Brain microvascular endothelial cell (primary cell): Measurements from ENCODE around the gene TNIK.
A peak's percentile ranks its signal among the peaks of the same experiment; 100 is the strongest.

Experiments
- DNase-seq: peaks from one replicate; pipeline ENCODE4 v3.0.0-alpha.2; 2020
- H3K27ac ChIP-seq: fragments of 250-450 bp; sonication (Bioruptor Pico); 2 replicates; pipeline ENCODE4 v1.5.1; 2020; ENCODE audit warnings: mild to moderate bottlenecking, moderate library complexity
- H3K27me3 ChIP-seq: fragments of 250-450 bp; sonication (Bioruptor Pico); replicated peaks from 2 replicates; pipeline ENCODE4 v1.5.1; 2020; ENCODE audit warnings: mild to moderate bottlenecking
- H3K36me3 ChIP-seq: fragments of 250-450 bp; sonication (Bioruptor Pico); replicated peaks from 2 replicates; pipeline ENCODE4 v1.5.1; 2020; ENCODE audit warnings: mild to moderate bottlenecking
- H3K4me3 ChIP-seq: 2 replicates; pipeline ENCODE4 v1.5.1; 2011; ENCODE audit warnings: low read depth, mild to moderate bottlenecking, control low read depth, low read length, moderate library complexity
- CTCF ChIP-seq: IDR thresholded peaks from 2 replicates; pipeline ENCODE4 v1.5.1; 2011; ENCODE audit warnings: low read depth, mild to moderate bottlenecking, moderate library complexity, low read length, control low read depth, inconsistent platforms; ENCODE audit errors: missing control alignments
- in situ Hi-C: cut with HindIII; loops from 2 replicates; pipeline ENCODE4 v1.10.0; 2017; ENCODE audit warnings: low sequenced_read_pairs, low pct_ligation_motif_present

TNIK gene

DNA sequence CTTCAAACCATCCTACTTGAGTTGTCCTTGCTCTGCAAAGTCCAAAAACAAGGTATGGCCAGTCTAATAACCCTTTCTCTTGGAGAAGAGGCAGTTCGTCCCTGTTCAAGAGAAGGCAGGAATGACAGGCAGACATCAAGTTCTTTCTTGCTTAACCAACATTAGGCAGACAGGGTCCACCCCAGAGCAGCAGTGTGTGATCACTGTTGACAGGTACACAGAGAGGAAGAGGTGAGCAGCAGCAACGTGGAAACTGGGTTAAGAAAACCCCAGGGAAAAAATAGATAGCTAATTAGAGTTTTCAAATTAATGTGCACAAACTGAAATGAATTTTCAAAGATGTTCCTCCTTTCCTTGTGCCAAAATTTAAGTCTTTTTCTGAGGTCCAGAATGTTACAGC, 48.2 kb downstream of the TNIK start:
- TF ChIP-seq CTCF = no peak
- DNase-seq = no peak
- Histone ChIP-seq H3K4me3 (no peak overlapping the region), H3K27me3 (no peaks in the 10 kb centered on the region), H3K36me3 (no peaks in the 10 kb centered on the region), H3K27ac (no peak overlapping the region)
- in situ Hi-C loops = no loop called here

- DNase-seq = no peak
- no peak for TF ChIP-seq CTCF
- in situ Hi-C loops = no loop called here
- no peaks in the 10 kb centered on the region for H3K36me3 ChIP-seq
- no peak overlapping the region for H3K4me3 ChIP-seq
- no peaks in the 10 kb centered on the region for H3K27me3 ChIP-seq
- H3K27ac ChIP-seq = no peak overlapping the region
Observed at GRCh38 chr3:171410186-171410585, 50.0 kb downstream of the TNIK start.

GRCh38 chr3:171407759-171408158, 52.4 kb downstream of the TNIK start:
- peak overlapping the region; percentile 49 for H3K27ac ChIP-seq
- in situ Hi-C loops = no loop called here

GRCh38 chr3:171404376-171404967, 55.7 kb downstream of the TNIK start:
- no peak overlapping the region for H3K27ac ChIP-seq
- H3K36me3 ChIP-seq = no peaks in the 10 kb centered on the region
- in situ Hi-C loops = no loop called here
- no peak for TF ChIP-seq CTCF
- H3K4me3 ChIP-seq = no peak overlapping the region
- H3K27me3 ChIP-seq = no peaks in the 10 kb centered on the region
- no peak for DNase-seq

More at GRCh38 chr3:171407759-171408158, 52.4 kb downstream of the TNIK start:
- DNase-seq = peak; percentile 87
- no peaks in the 10 kb centered on the region for H3K36me3 ChIP-seq
- TF ChIP-seq CTCF = no peak
- no peaks in the 10 kb centered on the region for H3K27me3 ChIP-seq
- H3K4me3 ChIP-seq = no peak overlapping the region

GRCh38 chr3:171402281-171402680, 57.9 kb downstream of the TNIK start:
- TF ChIP-seq CTCF = no peak
- no peak for DNase-seq
- Histone ChIP-seq H3K27ac (no peak overlapping the region), H3K27me3 (no peaks in the 10 kb centered on the region), H3K4me3 (no peak overlapping the region), H3K36me3 (no peaks in the 10 kb centered on the region)
- in situ Hi-C loops = no loop called here

DNA sequence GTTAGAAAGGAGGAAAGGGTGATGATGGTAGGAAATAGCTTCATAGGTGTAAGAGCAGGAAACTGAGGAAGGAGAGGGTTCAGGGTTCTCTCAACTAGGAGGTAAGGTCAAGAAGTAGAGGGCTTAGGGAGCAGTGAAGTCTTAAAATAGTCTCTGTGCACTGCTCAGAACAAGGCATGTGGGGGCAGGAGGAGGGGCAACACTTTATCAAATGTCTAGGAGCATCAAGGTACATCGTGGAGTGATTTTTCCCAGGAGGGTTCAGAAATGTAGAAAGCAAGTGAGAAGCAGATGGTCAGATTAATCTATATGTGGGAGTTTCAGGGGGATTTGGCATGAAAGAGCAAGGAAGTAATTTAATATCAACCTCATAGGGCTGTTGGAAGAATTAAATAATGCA, 58.8 kb downstream of the TNIK start:
- no peak for DNase-seq
- Histone ChIP-seq H3K4me3 (no peak overlapping the region), H3K36me3 (no peaks in the 10 kb centered on the region), H3K27me3 (no peaks in the 10 kb centered on the region), H3K27ac (no peak overlapping the region)
- TF ChIP-seq CTCF = no peak
- in situ Hi-C loops = no loop called here
